Astrocyte (in vitro differentiated cells and primary cell): Measurements from ENCODE around the gene GOLPH3L. TPM values are rescaled to one million over a fixed set of nuclear protein-coding genes. Genes with fewer than 3 reads are reported as not detected.

ENCODE experiments used
- DNase-seq: peaks from one replicate; pipeline ENCODE4 v3.0.0-alpha.2; 2010; ENCODE audit warnings: low read depth
- FAIRE-seq: peaks from 2 replicates; lab custom pipeline; 2011; peaks lifted over from hg19 to GRCh38; lab: Jason Lieb, UNC
- H2AFZ ChIP-seq: 2 replicates; pipeline ENCODE4 v1.6.0; 2012; ENCODE audit warnings: low read depth, low read length, inconsistent platforms
- H3K27ac ChIP-seq: 2 replicates; pipeline ENCODE4 v1.5.1; 2011; ENCODE audit warnings: low read depth, low read length, inconsistent platforms
- H3K27me3 ChIP-seq: 2 replicates; pipeline ENCODE4 v1.6.0; 2011; ENCODE audit warnings: low read length, inconsistent platforms; ENCODE audit not compliant: insufficient read depth
- H3K36me3 ChIP-seq: 2 replicates; pipeline ENCODE4 v1.5.1; 2011; ENCODE audit warnings: low read length, inconsistent platforms; ENCODE audit not compliant: insufficient read depth
- H3K4me1 ChIP-seq: 2 replicates; pipeline ENCODE4 v1.5.1; 2011; ENCODE audit warnings: low read length, inconsistent platforms; ENCODE audit not compliant: insufficient read depth
- H3K4me2 ChIP-seq: 2 replicates; pipeline ENCODE4 v1.6.0; 2012; ENCODE audit warnings: low read length, inconsistent platforms
- H3K4me3 ChIP-seq: 2 replicates; pipeline ENCODE4 v1.5.1; 2011; ENCODE audit warnings: low read depth, mild to moderate bottlenecking, low read length, inconsistent platforms; ENCODE audit not compliant: insufficient read depth
- H3K79me2 ChIP-seq: 2 replicates; pipeline ENCODE4 v1.6.0; 2012; ENCODE audit warnings: mild to moderate bottlenecking, low read length, inconsistent platforms; ENCODE audit not compliant: insufficient read depth
- H3K9ac ChIP-seq: 2 replicates; pipeline ENCODE4 v1.6.0; 2012; ENCODE audit warnings: mild to moderate bottlenecking, low read length, inconsistent platforms
- H3K9me3 ChIP-seq: 2 replicates; pipeline ENCODE4 v1.5.1; 2012; ENCODE audit warnings: low read depth, mild to moderate bottlenecking, low read length, inconsistent platforms; ENCODE audit not compliant: insufficient read depth
- H4K20me1 ChIP-seq: 2 replicates; pipeline ENCODE4 v1.6.0; 2012; ENCODE audit warnings: low read length, inconsistent platforms; ENCODE audit not compliant: insufficient read depth
- H3K27ac Mint-ChIP-seq: one replicate; pipeline ENCODE4 v1.8.0; 2021; ENCODE audit warnings: mild to moderate bottlenecking, mixed read lengths; ENCODE audit not compliant: unreplicated experiment
- H3K27me3 Mint-ChIP-seq: one replicate; pipeline ENCODE4 v1.8.0; 2021; ENCODE audit warnings: low read depth, mixed read lengths; ENCODE audit not compliant: unreplicated experiment
- H3K36me3 Mint-ChIP-seq: one replicate; pipeline ENCODE4 v1.8.0; 2021; ENCODE audit warnings: low read depth, mixed read lengths; ENCODE audit not compliant: unreplicated experiment
- H3K4me1 Mint-ChIP-seq: one replicate; pipeline ENCODE4 v1.8.0; 2021; ENCODE audit warnings: low read depth, mixed read lengths; ENCODE audit not compliant: unreplicated experiment
- H3K4me3 Mint-ChIP-seq: one replicate; pipeline ENCODE4 v1.8.0; 2021; ENCODE audit warnings: mild to moderate bottlenecking, moderate library complexity, mixed read lengths; ENCODE audit not compliant: unreplicated experiment
- H3K9me3 Mint-ChIP-seq: one replicate; pipeline ENCODE4 v1.8.0; 2021; ENCODE audit warnings: mild to moderate bottlenecking, mixed read lengths; ENCODE audit not compliant: unreplicated experiment
- CTCF ChIP-seq: IDR thresholded peaks from 2 replicates; pipeline ENCODE4 v1.5.1; 2011; ENCODE audit warnings: low read depth, mild to moderate bottlenecking, inconsistent platforms, low read length, moderate library complexity; ENCODE audit not compliant: insufficient read depth
- EZH2 ChIP-seq: IDR thresholded peaks from 2 replicates; pipeline ENCODE4 v1.6.1; 2012; ENCODE audit warnings: mild to moderate bottlenecking, low read length, inconsistent platforms; ENCODE audit not compliant: insufficient read depth
- total RNA-seq: library from RNA; stranded (reverse); gene quantifications from 2 replicates; pipeline ENCODE4 v1.2.1, GENCODE V29; 2021

GOLPH3L gene
- total RNA-seq, 1 donor from 2014 or later, result 20.9 TPM

DNA sequence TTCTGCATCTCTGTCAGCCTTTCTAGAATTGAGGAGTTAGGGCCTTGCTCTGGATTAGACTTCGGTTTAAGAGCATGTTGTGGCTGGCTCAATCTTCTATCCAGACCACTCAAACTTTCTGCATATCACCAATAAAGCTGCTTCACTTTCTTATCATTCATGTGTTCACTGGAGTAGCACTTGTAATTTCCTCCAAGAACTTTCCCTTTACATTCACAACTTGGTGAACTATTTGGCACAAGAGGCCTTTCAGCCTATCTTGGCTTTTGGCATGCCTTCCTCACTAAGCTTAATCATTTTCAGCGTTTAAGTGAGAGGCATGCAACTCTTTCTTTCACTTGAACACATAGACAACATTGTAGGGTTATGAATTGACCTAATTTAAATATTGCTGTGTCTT is 27.4 kb upstream of the GOLPH3L start:
- H3K4me1 ChIP-seq, result no peaks in the 10 kb centered on the region
- H3K4me3 Mint-ChIP-seq, result no peak overlapping the region
- H4K20me1 ChIP-seq, result no peaks in the 10 kb centered on the region
- DNase-seq (no peak), FAIRE-seq (no peak)
- no peak for TF ChIP-seq CTCF
- TF ChIP-seq EZH2, result no peak
- H3K4me2 ChIP-seq, result no peak overlapping the region
- no peak overlapping the region for H2AFZ ChIP-seq
- no peaks in the 10 kb centered on the region for H3K27me3 ChIP-seq
- no peaks in the 10 kb centered on the region for H3K36me3 ChIP-seq
- peaks cover 6% of the 10 kb centered on the region for H3K9me3 Mint-ChIP-seq
- H3K4me3 ChIP-seq, result no peak overlapping the region
- H3K79me2 ChIP-seq, result no peaks in the 10 kb centered on the region
- H3K4me1 Mint-ChIP-seq, result no peaks in the 10 kb centered on the region
- no peaks in the 10 kb centered on the region for H3K27me3 Mint-ChIP-seq
- no peak overlapping the region for H3K27ac ChIP-seq
- H3K9me3 ChIP-seq, result no peaks in the 10 kb centered on the region
- no peak overlapping the region for H3K9ac ChIP-seq
- no peak overlapping the region for H3K27ac Mint-ChIP-seq
- no peaks in the 10 kb centered on the region for H3K36me3 Mint-ChIP-seq

DNA sequence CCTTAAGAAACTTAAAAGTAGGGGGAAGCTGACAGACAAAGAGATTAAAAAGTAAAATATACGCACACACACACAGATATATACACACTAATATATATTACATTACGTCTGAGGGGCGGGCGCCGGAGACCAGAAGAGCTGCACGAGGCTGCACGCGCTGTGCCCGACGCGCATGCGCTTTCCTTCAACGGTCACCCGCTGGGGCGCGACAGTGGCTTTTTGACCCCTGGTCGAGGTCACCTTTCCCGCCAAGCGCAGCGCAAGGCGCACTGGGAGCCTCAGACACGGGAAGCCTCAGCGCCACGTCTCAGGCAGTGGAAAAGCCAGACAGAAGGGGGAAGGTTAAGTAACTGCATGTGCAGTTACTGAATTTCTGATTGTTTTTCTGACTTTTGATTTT is 23.7 kb upstream of the GOLPH3L start, which contains the start of gene HORMAD1:
HORMAD1 (minus strand) TSS at position 193 of the 400 bp plus-strand sequence. CDS start 1,390 bp downstream, outside the sequence.
- H3K9ac ChIP-seq, result no peak within 1 kb of the TSS
- no peak within 1 kb of the TSS for H2AFZ ChIP-seq
- no peak within 1 kb of the TSS for H3K4me2 ChIP-seq
- no peaks in the 10 kb centered on the region for H4K20me1 ChIP-seq
- TF ChIP-seq EZH2 (no peak), CTCF (no peak)
- H3K36me3 ChIP-seq, result no peaks in the 10 kb centered on the region
- no peaks in the 10 kb centered on the region for H3K27me3 ChIP-seq
- no peaks in the 10 kb centered on the region for H3K9me3 ChIP-seq
- H3K4me1 ChIP-seq, result no peaks in the 10 kb centered on the region
- H3K4me3 ChIP-seq, result no peak within 1 kb of the TSS
- Mint-ChIP-seq H3K9me3 (peaks cover 6% of the 10 kb centered on the region), H3K27ac (no peak within 1 kb of the TSS), H3K4me3 (no peak within 1 kb of the TSS), H3K27me3 (no peaks in the 10 kb centered on the region), H3K4me1 (no peaks in the 10 kb centered on the region), H3K36me3 (no peaks in the 10 kb centered on the region)
- no peaks in the 10 kb centered on the region for H3K79me2 ChIP-seq
- FAIRE-seq, result no peak
- no peak for DNase-seq
- no peak within 1 kb of the TSS for H3K27ac ChIP-seq

GRCh38 chr1:150720098-150720497 is 23.1 kb upstream of the GOLPH3L start:
- TF ChIP-seq CTCF, result no peak
- no peak for TF ChIP-seq EZH2
- DNase-seq (no peak), FAIRE-seq (no peak)
- Histone ChIP-seq H2AFZ (no peak overlapping the region), H3K79me2 (no peaks in the 10 kb centered on the region), H4K20me1 (no peaks in the 10 kb centered on the region), H3K4me2 (no peak overlapping the region), H3K9me3 (no peaks in the 10 kb centered on the region), H3K36me3 (no peaks in the 10 kb centered on the region), H3K4me1 (no peaks in the 10 kb centered on the region), H3K27ac (no peak overlapping the region), H3K9ac (no peak overlapping the region), H3K27me3 (no peaks in the 10 kb centered on the region), H3K4me3 (no peak overlapping the region)
- no peaks in the 10 kb centered on the region for H3K36me3 Mint-ChIP-seq
- H3K9me3 Mint-ChIP-seq, result peaks cover 6% of the 10 kb centered on the region
- H3K27me3 Mint-ChIP-seq, result no peaks in the 10 kb centered on the region
- H3K27ac Mint-ChIP-seq, result no peak overlapping the region
- no peak overlapping the region for H3K4me3 Mint-ChIP-seq
- H3K4me1 Mint-ChIP-seq, result no peaks in the 10 kb centered on the region
